Upper lobe of left lung (tissue), 4 donors: ENCODE data around the gene FLOT1.

Experiments used
- EP300 ChIP-seq, 4 donors: sonication (generic); formaldehyde crosslinking; IDR thresholded peaks; one replicate each; pipeline ENCODE4 v1.5.1; 2017; ENCODE audit warnings: antibody characterized with exemption in 4 of 4, control low read depth in 2 of 4
- POLR2A ChIP-seq, 4 donors: fragments of 450-650 bp; IDR thresholded peaks; one replicate each; pipeline ENCODE4 v1.5.1; 2016 to 2017; ENCODE audit warnings: antibody characterized with exemption in 4 of 4, mild to moderate bottlenecking in 2 of 4
- POLR2AphosphoS5 ChIP-seq, 2 donors: sonication (generic); formaldehyde crosslinking; IDR thresholded peaks; one replicate each; pipeline ENCODE4 v1.5.1; 2017; ENCODE audit warnings: antibody characterized with exemption in 2 of 2
- TF ChIP-seq, protein P1 (sequence below), 6 experiments: fragments of 450-650 bp in 4 of 6; fragments of 200-600 bp in 2 of 6; sonication (generic) in 2 of 6; IDR thresholded peaks; one replicate each; pipeline ENCODE4 v1.5.1; 2016 to 2019; ENCODE audit warnings: antibody characterized with exemption in 6 of 6

DNA sequence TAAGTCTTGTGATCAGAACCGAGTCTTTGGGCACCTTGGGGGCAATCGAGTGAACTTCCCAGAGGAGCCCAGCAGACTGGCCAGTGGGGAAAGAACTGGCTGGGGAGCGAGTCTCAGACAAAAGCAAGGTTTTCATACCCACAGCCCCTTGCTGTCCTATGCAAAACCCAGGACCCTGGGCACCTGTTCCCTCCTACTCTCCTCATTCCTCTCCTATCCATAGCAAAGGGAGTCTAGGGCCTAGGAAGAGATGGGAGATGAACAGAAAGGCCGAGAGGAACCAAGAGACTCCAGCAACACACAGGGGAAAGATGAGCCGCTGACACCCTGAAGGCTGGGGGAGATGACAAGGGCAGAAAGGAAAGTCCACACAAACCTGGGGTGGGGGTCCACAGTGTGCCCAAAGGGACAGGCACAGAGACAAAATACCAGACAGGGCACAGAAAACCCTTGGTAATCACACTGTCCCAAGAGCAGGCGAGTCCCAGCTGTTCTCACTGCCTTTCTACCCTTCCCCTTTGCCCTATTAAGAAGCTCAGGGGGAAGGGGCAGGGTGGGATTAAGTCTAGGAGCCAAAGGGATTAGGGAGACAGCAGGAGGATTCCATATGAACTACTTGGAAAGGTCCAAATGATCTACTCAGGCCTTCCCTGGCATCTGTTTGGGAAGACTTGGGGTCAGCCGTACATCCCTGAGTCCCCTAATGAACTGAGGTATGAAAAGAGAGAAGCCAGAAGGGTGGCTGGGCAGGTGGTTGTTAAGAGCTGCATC is 62.5 kb downstream of the FLOT1 start:
- TF ChIP-seq POLR2A (IDR thresholded peaks at IDR 0.05): no peak
- TF ChIP-seq, protein P1, sequence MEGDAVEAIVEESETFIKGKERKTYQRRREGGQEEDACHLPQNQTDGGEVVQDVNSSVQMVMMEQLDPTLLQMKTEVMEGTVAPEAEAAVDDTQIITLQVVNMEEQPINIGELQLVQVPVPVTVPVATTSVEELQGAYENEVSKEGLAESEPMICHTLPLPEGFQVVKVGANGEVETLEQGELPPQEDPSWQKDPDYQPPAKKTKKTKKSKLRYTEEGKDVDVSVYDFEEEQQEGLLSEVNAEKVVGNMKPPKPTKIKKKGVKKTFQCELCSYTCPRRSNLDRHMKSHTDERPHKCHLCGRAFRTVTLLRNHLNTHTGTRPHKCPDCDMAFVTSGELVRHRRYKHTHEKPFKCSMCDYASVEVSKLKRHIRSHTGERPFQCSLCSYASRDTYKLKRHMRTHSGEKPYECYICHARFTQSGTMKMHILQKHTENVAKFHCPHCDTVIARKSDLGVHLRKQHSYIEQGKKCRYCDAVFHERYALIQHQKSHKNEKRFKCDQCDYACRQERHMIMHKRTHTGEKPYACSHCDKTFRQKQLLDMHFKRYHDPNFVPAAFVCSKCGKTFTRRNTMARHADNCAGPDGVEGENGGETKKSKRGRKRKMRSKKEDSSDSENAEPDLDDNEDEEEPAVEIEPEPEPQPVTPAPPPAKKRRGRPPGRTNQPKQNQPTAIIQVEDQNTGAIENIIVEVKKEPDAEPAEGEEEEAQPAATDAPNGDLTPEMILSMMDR (IDR thresholded peaks at IDR 0.05): no peak
- TF ChIP-seq POLR2AphosphoS5 (IDR thresholded peaks at IDR 0.05): no peak
- no peak for TF ChIP-seq EP300 (IDR thresholded peaks at IDR 0.05)
